Fibroblast of mammary gland (primary cell): ENCODE results near the gene FRS2.

Experiments used
- DNase-seq: peaks from one replicate; pipeline ENCODE4 v3.0.0-alpha.2; 2010; ENCODE audit warnings: low read depth
- H3K4me3 ChIP-seq: 2 replicates; pipeline ENCODE4 v1.5.1; 2011; ENCODE audit warnings: low read depth, mild to moderate bottlenecking, low read length, moderate library complexity; ENCODE audit not compliant: control insufficient read depth
- CTCF ChIP-seq: conservative IDR thresholded peaks from 2 replicates; pipeline ENCODE4 v1.5.1; 2011; ENCODE audit warnings: low read depth, low read length, inconsistent platforms; ENCODE audit not compliant: control insufficient read depth, insufficient read depth

The FRS2 gene

GRCh38 chr12:69471667-69472385 lies 1.6 kb downstream of the FRS2 start:
- H3K4me3 ChIP-seq = peak overlapping the region; percentile 88
- no peak for TF ChIP-seq CTCF
- DNase-seq = no peak

GRCh38 chr12:69473262-69473661 lies 3.1 kb downstream of the FRS2 start:
- TF ChIP-seq CTCF = no peak
- no peak for DNase-seq
- H3K4me3 ChIP-seq = no peak overlapping the region

GRCh38 chr12:69474456-69474855 lies 4.3 kb downstream of the FRS2 start:
- no peak for DNase-seq
- TF ChIP-seq CTCF = no peak
- H3K4me3 ChIP-seq = no peak overlapping the region

DNA sequence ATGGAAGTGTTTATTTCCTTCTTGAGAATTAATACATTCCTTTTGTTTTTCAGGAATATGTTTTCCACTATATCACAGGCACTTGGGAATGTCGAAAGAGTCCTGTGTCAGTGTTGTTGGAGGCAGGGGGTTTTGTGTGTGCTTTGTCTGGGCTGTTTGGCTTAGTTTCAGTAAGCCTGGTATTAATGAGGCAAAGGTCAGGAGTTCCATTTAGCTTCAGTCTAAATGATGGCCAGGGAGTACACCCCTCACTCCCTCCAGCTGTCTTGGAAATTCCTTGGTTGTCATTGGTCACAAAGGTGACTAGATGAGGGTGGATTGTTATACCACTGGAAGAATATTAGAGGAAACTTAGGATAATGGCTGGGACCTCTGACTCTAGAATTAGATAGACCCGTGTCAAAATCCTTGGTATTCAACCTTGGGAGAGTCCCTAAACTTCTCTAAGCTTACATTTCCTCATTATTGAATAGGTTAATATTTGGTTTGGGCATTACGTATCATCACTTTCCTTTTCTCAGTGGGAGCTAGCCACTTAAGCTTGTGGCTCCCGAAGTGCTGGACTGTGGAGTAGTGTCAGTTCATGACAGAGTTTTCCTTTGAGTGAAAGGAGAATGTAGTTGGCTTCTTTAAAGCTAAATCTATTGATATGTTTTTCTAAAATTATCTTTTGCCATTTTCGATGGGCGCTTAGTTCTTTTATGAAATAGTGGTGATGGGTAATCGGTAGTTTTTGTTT lies 5.2 kb downstream of the FRS2 start:
- DNase-seq = peak; percentile 49
- TF ChIP-seq CTCF = no peak
- no peak overlapping the region for H3K4me3 ChIP-seq

- DNase-seq = peak; percentile 50
These were observed 6.3 kb downstream of the FRS2 start for GRCh38 chr12:69476276-69477017.

More at GRCh38 chr12:69476276-69477017, 6.3 kb downstream of the FRS2 start:
- TF ChIP-seq CTCF = no peak
- no peak overlapping the region for H3K4me3 ChIP-seq
